ENCODE data around the gene SLC16A2. TPM values are rescaled to one million over a fixed set of nuclear protein-coding genes. Genes with fewer than 3 reads are reported as not detected.

SLC16A2 gene
- total and polyA plus RNA-seq, 10 of the 15 experiments (the other 5 are each of a cell fraction or from before 2014, with no cell fraction given) = 0.08 to 0.13 TPM; not detected in 8

GRCh38 chrX:74509989-74510388, 88.7 kb downstream of the SLC16A2 start:
- intact Hi-C loops (cut with micrococcal nuclease; ENCODE audit: unreplicated experiment) = no loop called here
- Histone ChIP-seq H3K4me1 (ENCODE audit: control insufficient read depth, insufficient read depth, low read length) (peaks cover 6% of the 10 kb centered on the region; the same call in 1 of the 2 replicates), H3K9me3 (replicated peaks; ENCODE audit: control insufficient read depth, insufficient read depth, low read length) (no peaks in the 10 kb centered on the region), H3K27me3 (replicated peaks in 1 of 2; ENCODE audit: control insufficient read depth in 2 of 2, insufficient read depth in 2 of 2, low read length in 1 of 2) (no peaks in the 10 kb centered on the region; a peak in 1 of 4 replicates), H3K27ac (ENCODE audit: control insufficient read depth, insufficient read depth) (peak overlapping the region; percentile 14; the same call in 1 of the 2 replicates), H3K4me3 (no peak overlapping the region), H3K9ac (ENCODE audit: control insufficient read depth, insufficient read depth, low read length) (no peak overlapping the region), H3K4me2 (ENCODE audit: control insufficient read depth, insufficient read depth) (no peak overlapping the region), H3K79me2 (ENCODE audit: control insufficient read depth, insufficient read depth, low read length) (no peaks in the 10 kb centered on the region), H2AFZ (ENCODE audit: control insufficient read depth, low read depth, low read length) (no peak overlapping the region; the same call in 1 of the 2 replicates), H4K20me1 (ENCODE audit: control insufficient read depth, insufficient read depth) (no peaks in the 10 kb centered on the region), H3K36me3 (ENCODE audit: control insufficient read depth in 2 of 2, insufficient read depth in 2 of 2, low read length in 1 of 2) (no peaks in the 10 kb centered on the region)
- ChIA-PET SMC1A (ENCODE audit: uncharacterized antibody, unreplicated experiment) (no interaction called here), POLR2A (no interaction called here), CTCF (no interaction called here), RAD21 (ENCODE audit: unreplicated experiment) (no interaction called here)
- FAIRE-seq (no peak), DNase-seq (ENCODE audit: low read depth, low spot score) (no peak), ATAC-seq (no peak)
- in situ Hi-C loops (cut with MboI) = no loop called here
- TF ChIP-seq STAT3 (IDR thresholded peaks at IDR 0.05; ENCODE audit: low read depth, low read length) (no peak), ZBTB40 (IDR thresholded peaks at IDR 0.05; ENCODE audit: borderline replicate concordance) (no peak), GATAD2B (conservative IDR thresholded peaks at IDR 0.05; ENCODE audit: low read depth) (no peak), TBL1XR1 (IDR thresholded peaks at IDR 0.05; ENCODE audit: low read depth, low read length) (no peak), YY1 (IDR thresholded peaks at IDR 0.05; ENCODE audit: low read depth, low read length) (no peak), SPI1 (IDR thresholded peaks at IDR 0.05; ENCODE audit: borderline replicate concordance, insufficient read depth, low read depth, low read length) (no peak), RCOR1 (conservative IDR thresholded peaks at IDR 0.05; ENCODE audit: low read depth, low read length) (no peak), IRF4 (IDR thresholded peaks at IDR 0.05; ENCODE audit: low read depth, low read length) (no peak), POLR2A (IDR thresholded peaks at IDR 0.05; ENCODE audit: low read depth, low read length) (no peak), RBBP5 (conservative IDR thresholded peaks at IDR 0.05) (no peak), KLF5 (IDR thresholded peaks at IDR 0.05; ENCODE audit: partially characterized antibody) (no peak), SREBF1 (IDR thresholded peaks at IDR 0.05; ENCODE audit: low read length) (no peak), NBN (IDR thresholded peaks at IDR 0.05) (no peak), NR2C1 (IDR thresholded peaks at IDR 0.05) (no peak), MEF2A (IDR thresholded peaks at IDR 0.05; ENCODE audit: insufficient read depth, low read depth, low read length) (no peak), SMAD1 (IDR thresholded peaks at IDR 0.05; ENCODE audit: low read depth, partially characterized antibody) (no peak), CHD1 (IDR thresholded peaks at IDR 0.05; ENCODE audit: low read depth, low read length) (no peak)
- TF ChIP-seq, protein P1, sequence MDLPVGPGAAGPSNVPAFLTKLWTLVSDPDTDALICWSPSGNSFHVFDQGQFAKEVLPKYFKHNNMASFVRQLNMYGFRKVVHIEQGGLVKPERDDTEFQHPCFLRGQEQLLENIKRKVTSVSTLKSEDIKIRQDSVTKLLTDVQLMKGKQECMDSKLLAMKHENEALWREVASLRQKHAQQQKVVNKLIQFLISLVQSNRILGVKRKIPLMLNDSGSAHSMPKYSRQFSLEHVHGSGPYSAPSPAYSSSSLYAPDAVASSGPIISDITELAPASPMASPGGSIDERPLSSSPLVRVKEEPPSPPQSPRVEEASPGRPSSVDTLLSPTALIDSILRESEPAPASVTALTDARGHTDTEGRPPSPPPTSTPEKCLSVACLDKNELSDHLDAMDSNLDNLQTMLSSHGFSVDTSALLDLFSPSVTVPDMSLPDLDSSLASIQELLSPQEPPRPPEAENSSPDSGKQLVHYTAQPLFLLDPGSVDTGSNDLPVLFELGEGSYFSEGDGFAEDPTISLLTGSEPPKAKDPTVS (IDR thresholded peaks at IDR 0.05; ENCODE audit: low read depth, low read length) = no peak
- no TSS peak for BruUV-seq (replicated peaks)
